GM12872 (cell line): ENCODE measurements around the gene CCSER1.

ENCODE experiments used
- TF ChIP-seq, protein P1 (sequence below): IDR thresholded peaks from 3 replicates; pipeline ENCODE4 v1.5.1; 2011; ENCODE audit warnings: low read depth, mild to moderate bottlenecking, low read length, moderate library complexity; ENCODE audit not compliant: insufficient read depth

The CCSER1 gene

DNA sequence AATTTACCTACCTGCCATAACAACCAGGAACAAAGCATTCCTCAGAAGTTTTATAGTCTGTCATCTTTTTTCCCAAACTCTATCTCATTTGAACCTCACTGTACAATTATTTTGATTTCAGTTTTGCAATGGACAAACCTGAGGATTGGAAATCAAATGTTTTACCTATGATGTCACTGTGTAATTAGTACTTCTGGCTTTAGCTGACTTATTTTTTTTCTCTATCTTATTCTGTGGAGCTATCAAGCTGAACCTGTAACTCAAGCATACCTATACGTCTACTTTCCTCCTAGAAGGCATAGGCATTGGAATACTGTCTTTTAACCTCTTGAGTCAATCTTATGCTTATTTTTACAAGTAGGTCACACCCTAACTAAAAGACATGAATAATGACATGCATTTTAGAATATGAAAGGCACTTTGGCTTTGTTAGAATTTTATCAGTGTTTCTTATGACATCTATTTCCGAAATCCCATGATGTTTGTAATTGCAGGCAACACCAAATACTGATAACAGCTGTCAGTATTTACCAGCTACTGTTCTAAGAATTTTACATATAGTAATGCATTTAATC is 21.5 kb downstream of the CCSER1 start:
- TF ChIP-seq, protein P1, sequence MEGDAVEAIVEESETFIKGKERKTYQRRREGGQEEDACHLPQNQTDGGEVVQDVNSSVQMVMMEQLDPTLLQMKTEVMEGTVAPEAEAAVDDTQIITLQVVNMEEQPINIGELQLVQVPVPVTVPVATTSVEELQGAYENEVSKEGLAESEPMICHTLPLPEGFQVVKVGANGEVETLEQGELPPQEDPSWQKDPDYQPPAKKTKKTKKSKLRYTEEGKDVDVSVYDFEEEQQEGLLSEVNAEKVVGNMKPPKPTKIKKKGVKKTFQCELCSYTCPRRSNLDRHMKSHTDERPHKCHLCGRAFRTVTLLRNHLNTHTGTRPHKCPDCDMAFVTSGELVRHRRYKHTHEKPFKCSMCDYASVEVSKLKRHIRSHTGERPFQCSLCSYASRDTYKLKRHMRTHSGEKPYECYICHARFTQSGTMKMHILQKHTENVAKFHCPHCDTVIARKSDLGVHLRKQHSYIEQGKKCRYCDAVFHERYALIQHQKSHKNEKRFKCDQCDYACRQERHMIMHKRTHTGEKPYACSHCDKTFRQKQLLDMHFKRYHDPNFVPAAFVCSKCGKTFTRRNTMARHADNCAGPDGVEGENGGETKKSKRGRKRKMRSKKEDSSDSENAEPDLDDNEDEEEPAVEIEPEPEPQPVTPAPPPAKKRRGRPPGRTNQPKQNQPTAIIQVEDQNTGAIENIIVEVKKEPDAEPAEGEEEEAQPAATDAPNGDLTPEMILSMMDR, result no peak

DNA sequence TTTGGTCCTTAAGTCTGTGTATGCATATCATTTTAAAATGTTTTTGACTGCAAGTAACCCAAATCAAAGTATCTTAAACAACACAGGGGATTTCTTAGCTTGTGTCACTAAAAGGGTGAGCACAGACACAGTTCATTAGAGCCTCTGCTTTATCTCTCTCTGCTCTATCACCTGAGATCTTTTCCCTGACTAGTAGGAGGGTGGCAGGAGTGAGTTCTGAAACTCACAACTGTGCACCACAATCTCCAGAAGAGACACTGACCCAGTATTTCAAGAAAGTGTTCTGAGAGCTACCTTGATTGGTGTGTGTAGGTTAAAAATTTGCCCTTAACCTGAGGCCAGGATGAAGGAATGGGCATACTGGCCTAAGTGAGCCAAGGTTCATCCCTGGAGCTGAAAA is 24.8 kb downstream of the CCSER1 start:
- TF ChIP-seq, protein P1, result no peak

DNA sequence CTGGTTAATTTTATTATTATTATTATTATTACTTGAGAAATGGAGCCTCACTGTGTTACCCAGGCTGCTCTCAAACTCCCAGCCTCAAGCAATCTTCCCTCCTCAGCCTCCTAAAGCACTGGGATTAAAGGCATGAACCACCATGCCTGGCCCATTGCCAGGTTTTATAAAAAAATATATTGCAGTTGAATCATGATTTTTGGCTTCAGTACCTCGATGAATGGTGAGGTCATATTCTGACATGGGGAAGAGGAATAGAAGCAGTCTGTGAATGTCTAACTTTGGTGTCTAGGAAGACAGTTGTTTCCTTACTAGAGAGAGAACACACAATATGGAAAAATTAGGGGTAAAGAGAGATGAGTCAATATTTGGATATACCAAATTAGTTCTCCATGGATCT is 32.0 kb downstream of the CCSER1 start:
- TF ChIP-seq, protein P1, result no peak

DNA sequence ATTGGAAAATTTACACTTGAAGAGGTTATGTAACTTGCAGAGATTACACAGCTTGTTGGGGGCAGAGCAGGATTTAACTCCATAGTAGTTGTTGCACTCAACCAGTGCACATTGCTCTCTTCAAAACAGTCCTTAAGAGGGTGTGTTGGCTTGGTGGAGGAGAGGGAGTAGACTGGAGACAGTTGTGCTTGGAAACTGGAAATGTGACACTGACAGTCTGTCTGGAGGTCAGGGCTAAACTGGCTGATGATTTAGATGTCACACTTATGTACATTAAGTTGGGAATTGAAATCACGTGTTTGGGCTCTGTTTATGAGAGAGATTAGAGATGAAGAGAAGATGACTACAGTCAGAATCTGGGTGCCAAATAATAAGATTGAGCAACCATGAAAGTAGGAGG is 32.9 kb downstream of the CCSER1 start:
- TF ChIP-seq, protein P1, result no peak

DNA sequence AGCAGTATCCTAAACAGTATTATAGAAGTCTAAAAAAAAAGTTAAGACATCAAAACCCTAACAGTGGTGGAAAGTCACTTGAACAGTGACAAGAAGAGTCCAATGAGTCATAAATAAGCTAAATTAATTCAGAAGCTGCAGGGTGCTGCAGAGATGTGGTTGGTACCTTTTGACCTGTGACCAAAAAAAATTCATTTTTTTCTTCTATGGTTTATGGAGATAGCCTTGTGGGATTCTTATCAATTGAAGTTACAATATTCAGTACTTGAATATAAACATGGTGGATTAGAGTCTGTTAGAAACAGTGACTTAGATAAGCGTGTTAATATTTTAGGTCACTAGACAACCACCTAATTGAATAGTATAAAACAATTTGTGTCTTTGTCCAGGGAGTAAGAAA is 35.4 kb downstream of the CCSER1 start:
- TF ChIP-seq, protein P1, result no peak

DNA sequence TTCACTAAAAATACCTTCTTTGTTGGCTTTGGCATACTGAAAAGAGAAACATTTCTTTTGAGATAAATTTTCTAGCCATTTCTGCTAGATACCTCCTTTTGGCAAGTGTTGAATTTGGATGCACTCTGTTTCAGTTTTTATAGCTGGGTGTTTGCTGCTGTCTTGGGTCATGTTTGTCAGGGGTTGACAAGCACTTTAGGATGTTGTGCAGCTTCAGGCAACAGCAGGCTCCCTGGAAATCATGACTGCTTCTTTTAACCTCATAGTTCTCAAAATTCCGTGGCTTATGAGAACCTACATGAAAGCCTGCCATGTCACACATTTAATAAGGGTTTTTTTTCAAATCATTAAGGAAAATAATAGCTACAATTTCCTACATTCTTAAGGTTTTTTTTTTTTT is 36.7 kb downstream of the CCSER1 start:
- TF ChIP-seq, protein P1, result no peak

DNA sequence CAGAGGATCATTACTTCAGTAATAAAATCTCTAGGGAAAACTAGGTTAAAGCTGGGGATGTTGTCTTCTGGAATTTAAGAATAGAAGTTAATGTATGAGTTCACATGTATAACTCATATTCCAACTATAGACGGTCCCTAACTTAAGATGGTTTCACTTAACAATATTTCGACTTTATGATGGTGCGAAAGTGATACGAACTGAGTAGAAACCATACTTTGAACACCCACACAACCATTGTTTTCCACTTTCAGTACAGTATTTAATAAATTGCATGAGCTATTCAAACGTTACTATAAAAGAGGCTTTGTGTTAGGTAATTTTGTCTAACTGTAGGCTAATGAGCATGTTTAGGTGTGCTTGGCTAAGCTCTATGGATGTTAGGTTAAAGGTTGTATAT is 38.7 kb downstream of the CCSER1 start:
- TF ChIP-seq, protein P1, result no peak
